IPS-18a (cell line): ENCODE measurements around the gene SLC1A5.

ENCODE experiments used
- H3K27ac ChIP-seq: one replicate; pipeline ENCODE4 v1.5.1; 2013; ENCODE audit warnings: low read length
- H3K27me3 ChIP-seq: one replicate; pipeline ENCODE4 v1.6.1; 2013; ENCODE audit warnings: mild to moderate bottlenecking, low read length; ENCODE audit not compliant: control insufficient read depth, insufficient read depth
- H3K36me3 ChIP-seq: one replicate; pipeline ENCODE4 v1.6.1; 2013; ENCODE audit warnings: low read depth, low read length; ENCODE audit not compliant: control insufficient read depth
- H3K4me1 ChIP-seq: one replicate; pipeline ENCODE4 v1.6.1; 2013; ENCODE audit warnings: low read depth, low read length; ENCODE audit not compliant: control insufficient read depth
- H3K4me3 ChIP-seq: one replicate; pipeline ENCODE4 v1.5.1; 2013; ENCODE audit warnings: low read length
- H3K9ac ChIP-seq: one replicate; pipeline ENCODE4 v1.6.1; 2013; ENCODE audit warnings: mild to moderate bottlenecking, low read length, moderate library complexity
- H3K9me3 ChIP-seq: one replicate; pipeline ENCODE4 v1.6.1; 2013; ENCODE audit warnings: low read depth, low read length; ENCODE audit not compliant: control insufficient read depth

SLC1A5 gene

DNA sequence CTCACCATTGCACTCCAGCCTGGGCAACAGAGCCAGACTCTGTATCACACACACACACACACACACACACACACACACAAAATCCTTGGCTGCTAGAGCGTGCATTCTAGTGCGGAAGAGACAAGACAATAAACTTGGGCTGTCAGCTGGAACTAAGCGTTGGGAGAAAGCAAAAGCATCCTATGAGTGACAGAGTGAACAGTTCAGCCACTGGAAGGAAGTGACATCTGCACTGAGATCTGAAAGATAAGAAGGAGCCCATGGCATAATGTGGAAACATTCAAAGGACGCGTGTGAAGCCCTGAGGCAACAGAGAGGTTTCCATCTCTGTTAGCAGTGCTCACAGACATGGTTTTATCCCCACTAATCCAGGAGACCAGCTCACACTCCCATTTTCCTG is 3.5 kb upstream of the SLC1A5 start:
- Histone ChIP-seq H3K9ac (no peak overlapping the region), H3K27me3 (peaks cover 3% of the 10 kb centered on the region), H3K36me3 (no peaks in the 10 kb centered on the region), H3K4me1 (no peaks in the 10 kb centered on the region), H3K27ac (no peak overlapping the region), H3K9me3 (no peaks in the 10 kb centered on the region), H3K4me3 (no peak overlapping the region)

DNA sequence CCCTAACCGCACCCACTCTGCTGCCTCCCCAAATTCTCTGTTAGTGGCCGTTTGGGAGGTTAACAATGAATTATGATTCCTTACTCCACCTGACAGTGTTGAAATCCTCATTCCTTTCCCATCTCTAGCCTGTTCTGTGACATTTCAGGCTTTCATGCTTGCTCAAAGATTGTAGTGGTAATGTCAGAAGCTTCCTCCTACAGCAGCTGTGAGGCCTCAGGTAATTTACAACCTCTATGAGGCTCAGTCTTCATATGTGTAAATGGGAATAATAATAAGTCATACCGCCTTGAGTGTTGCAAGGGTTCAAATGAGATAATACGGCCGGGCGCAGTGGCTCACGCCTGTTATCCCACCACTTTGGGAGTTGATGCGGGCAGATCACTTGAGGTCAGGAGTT is 977 bp upstream of the SLC1A5 start:
- no peak overlapping the region for H3K9ac ChIP-seq
- no peak overlapping the region for H3K27ac ChIP-seq
- no peaks in the 10 kb centered on the region for H3K9me3 ChIP-seq
- H3K4me3 ChIP-seq, result no peak overlapping the region
- peaks cover 3% of the 10 kb centered on the region for H3K27me3 ChIP-seq
- peaks cover 4% of the 10 kb centered on the region for H3K36me3 ChIP-seq
- H3K4me1 ChIP-seq, result peaks cover 3% of the 10 kb centered on the region

DNA sequence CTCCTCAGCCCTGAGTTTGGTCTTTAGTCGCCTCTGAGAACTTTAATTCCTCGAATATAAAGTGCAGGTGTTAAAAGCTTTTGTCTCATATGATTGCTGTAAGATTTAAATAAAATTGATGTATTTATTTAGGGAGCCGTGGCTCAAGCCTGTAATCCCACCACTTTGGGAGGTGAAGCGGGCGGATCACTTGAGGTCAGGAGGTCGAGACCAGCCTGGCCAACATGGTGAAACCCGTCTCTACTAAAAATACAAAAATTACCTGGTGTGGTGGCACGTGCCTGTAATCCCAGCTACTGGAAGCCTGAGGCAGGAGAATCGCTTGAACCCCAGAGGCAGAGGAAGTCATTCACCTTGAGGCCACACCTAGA is 559 bp upstream of the SLC1A5 start:
- H3K36me3 ChIP-seq, result peaks cover 7% of the 10 kb centered on the region
- H3K9me3 ChIP-seq, result no peaks in the 10 kb centered on the region
- H3K9ac ChIP-seq, result no peak overlapping the region
- peaks cover 3% of the 10 kb centered on the region for H3K27me3 ChIP-seq
- peaks cover 7% of the 10 kb centered on the region for H3K4me1 ChIP-seq
- H3K4me3 ChIP-seq, result peak overlapping the region; percentile 14
- no peak overlapping the region for H3K27ac ChIP-seq

DNA sequence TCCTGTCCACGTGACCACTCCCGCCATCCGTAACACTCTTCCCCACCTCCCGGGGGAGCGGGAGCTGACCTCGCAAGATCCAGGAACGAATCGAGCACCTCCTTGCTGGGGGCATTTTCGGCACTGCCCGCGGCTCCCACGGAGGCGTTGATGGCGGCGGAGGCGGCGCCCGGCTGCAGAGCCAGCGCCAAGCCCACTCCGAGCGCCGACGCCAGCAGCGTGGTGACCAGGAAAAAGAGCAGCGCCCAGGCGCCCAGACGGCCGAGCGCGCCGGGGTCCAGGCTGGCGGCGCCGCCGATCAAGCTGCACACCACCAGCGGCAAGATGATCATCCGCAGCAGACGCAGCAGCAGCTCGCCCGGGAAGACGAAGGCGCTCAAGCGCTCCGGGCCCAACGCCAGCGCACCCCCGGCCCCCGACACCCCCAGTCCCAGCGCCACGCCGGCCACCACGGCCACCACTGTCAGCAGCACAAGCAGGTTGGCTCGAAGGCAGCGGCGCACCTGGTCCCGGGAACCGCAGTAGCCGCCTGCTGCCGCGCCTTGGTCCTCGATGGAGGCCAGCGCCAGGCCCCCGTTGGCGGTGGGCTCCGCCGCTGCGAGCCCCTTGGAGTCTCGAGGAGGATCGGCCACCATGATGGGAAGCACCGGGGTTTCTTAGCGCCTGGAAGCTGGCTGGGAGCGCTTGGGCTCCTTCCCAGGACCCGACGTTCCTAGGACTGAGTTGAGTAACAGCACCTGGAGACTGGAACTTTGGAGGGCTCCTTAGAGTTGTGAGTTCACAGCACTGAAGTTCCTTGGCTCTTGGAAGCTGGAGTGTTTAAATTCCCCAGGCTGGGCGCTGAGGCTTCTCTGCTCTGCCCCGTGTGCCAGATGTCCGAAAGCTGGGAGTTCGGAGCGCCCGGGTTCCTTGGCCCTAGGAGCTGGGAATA is 798 bp downstream of the SLC1A5 start:
- Histone ChIP-seq H3K27me3 (peaks cover 3% of the 10 kb centered on the region), H3K4me1 (peaks cover 12% of the 10 kb centered on the region), H3K27ac (peak overlapping the region; percentile 69), H3K9ac (peak overlapping the region; percentile 98), H3K36me3 (peaks cover 20% of the 10 kb centered on the region), H3K9me3 (no peaks in the 10 kb centered on the region), H3K4me3 (peak overlapping the region; percentile 85)

DNA sequence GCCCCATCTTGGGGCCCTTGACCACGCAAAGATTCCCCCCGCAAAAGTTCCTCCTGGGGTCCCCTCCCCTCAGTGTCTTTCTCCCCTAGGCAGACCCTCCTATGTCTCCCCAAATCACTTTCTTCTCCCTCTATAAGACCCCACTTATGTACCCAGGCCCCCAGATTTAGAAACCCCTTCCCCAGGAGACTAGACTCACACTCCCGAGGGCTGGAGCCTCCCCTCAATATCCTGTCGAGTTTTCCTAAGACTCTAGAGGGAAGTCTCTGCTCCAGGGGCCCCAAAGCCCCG is 1.4 kb downstream of the SLC1A5 start:
- Histone ChIP-seq H3K36me3 (peaks cover 25% of the 10 kb centered on the region), H3K27me3 (peaks cover 3% of the 10 kb centered on the region), H3K27ac (peak overlapping the region; percentile 69), H3K4me1 (peaks cover 12% of the 10 kb centered on the region), H3K4me3 (peak overlapping the region; percentile 85), H3K9ac (peak overlapping the region; percentile 98), H3K9me3 (no peaks in the 10 kb centered on the region)

DNA sequence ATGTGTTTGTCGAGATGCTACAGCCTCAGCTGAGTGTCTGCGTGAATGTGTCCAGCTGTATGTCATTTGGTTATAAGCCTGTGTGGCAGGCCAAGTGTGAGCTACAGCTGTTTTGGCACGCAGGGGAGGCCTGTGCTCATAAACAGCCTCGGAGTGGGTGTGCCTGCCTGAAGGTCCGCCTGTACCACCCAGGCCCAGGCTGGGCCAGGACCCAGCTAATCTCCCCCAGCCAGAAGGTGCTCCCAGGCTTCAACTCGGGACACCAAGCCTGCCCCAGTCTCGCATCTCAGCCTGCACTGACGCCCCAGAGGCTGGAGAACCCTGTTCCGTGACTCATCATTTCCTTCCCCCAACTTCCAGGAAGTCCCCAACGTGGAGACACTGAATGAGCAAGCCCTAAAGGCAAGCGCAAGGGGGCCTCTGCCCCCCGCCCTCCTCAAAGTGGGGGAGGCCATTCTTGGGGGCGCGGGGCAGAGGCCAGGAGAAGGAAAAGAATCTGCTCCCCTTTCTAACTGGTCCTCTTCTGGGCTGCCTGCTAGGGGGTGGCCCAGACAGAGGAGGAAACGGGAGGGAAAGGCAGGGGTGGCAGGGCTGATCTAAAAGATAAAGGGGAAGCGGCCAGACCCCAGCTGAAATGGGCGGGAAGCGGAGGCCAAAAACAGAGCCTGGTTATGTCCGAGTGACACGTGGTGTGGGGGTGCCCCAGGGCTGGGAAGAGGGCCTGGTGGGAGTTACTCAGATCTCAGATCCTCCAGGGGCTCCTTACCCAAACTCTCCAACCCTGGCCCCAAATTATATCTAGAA is 2.0 kb downstream of the SLC1A5 start:
- H3K9me3 ChIP-seq, result no peaks in the 10 kb centered on the region
- peaks cover 30% of the 10 kb centered on the region for H3K36me3 ChIP-seq
- peak overlapping the region; percentile 69 for H3K27ac ChIP-seq
- H3K27me3 ChIP-seq, result peaks cover 3% of the 10 kb centered on the region
- peak overlapping the region; percentile 98 for H3K9ac ChIP-seq
- H3K4me3 ChIP-seq, result peak overlapping the region; percentile 85
- peaks cover 12% of the 10 kb centered on the region for H3K4me1 ChIP-seq

DNA sequence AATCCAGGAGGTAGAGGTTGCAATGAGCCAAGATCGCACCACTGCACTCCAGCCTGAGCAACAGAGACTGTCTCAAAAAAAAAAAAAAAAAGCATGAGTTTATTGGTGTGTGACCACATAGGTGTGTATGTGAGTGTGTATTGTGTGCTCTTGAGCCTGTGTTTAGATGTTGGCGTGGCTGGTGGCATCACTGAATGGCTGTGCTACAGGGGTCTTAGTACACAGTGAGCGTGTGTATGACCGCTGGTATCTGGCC is 2.5 kb downstream of the SLC1A5 start:
- Histone ChIP-seq H3K9me3 (no peaks in the 10 kb centered on the region), H3K9ac (peak overlapping the region; percentile 98), H3K4me3 (peak overlapping the region; percentile 85), H3K36me3 (peaks cover 34% of the 10 kb centered on the region), H3K27me3 (peaks cover 3% of the 10 kb centered on the region), H3K4me1 (peaks cover 12% of the 10 kb centered on the region), H3K27ac (peak overlapping the region; percentile 69)

DNA sequence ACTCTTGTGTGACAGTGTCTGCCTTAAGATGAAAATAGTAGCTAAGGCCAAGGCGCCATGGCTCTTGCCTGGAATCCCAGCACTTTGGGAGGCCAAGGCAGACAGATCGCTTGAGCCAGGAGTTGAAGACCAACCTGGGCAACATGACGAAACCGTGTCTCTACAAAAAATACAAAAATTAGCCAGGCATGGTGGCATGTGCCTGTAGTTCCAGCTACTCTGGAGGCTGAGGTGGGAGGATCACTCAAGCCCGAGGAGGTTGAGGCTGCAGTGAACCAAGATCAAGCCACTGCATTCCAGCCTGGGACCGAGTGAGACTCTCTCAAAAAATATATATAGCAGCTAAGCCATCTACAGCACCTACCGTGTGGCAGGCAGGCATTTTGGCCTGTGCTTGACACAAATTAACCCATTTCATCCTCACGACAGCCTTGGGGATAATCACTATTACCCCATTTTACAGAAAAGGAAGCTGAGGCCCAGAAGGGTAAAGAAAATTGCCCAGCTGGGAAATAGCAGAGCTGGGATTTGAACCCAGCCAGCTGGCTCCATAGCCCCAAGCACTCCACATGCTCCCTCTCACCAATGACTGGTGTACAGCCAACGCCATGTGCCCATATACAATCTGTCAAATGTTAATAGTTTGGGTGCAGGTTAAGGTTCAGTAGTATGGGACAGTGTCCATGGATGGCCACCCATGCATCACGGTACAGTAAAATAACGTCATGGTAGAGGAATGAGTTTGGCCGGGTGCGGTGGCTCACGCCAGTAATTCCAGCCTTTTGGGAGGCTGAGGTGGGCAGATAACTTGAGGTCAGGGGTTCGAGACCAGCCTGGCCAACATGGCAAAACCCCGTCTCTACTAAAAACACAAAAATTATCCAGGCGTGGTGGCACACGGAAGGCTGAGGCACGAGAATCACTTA is 3.1 kb downstream of the SLC1A5 start:
- Histone ChIP-seq H3K36me3 (peaks cover 39% of the 10 kb centered on the region), H3K9me3 (no peaks in the 10 kb centered on the region), H3K27me3 (peaks cover 3% of the 10 kb centered on the region), H3K27ac (peak overlapping the region; percentile 87), H3K4me1 (peaks cover 12% of the 10 kb centered on the region), H3K4me3 (peak overlapping the region; percentile 85), H3K9ac (peak overlapping the region; percentile 98)

DNA sequence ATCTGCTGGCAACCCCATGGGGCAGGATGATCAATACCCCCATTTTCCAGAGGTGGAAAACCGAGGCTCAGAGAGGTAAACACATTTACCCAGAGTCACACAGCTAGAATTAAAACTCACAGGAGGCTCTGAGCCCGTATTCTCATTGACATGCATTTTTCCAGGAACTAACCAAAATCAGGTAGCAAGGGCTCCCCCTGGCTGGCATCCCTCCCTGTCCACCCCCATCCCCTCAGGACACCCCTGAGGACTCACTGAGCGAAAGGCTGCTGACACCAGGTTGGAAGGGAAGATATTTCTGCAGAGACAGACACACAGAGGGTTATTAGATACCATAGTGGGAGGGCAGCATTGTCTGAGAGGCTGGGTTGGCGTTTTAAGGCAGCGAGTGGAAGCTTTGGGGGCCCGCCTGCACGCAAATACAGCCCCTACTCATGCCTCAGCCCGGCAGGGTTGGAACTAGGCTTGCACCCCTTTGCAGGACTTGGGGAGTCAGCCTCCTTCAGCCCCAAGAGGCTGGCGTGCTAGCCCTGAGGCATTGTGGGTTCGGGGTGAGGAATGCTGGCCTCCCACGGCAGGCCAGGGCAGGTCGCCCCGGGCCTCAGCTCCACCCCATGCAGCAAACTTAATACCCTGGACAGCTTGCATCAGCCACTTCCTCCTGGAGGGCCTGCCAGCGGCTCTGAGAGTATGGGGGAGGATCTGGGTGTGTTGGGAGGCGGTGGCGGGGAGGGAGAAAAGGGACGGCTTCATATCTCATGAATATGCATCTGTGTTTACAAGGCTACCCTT is 3.9 kb downstream of the SLC1A5 start:
- Histone ChIP-seq H3K9me3 (no peaks in the 10 kb centered on the region), H3K27me3 (peaks cover 3% of the 10 kb centered on the region), H3K27ac (peak overlapping the region; percentile 87), H3K9ac (peak overlapping the region; percentile 98), H3K36me3 (peaks cover 42% of the 10 kb centered on the region), H3K4me3 (peak overlapping the region; percentile 85), H3K4me1 (peaks cover 12% of the 10 kb centered on the region)

DNA sequence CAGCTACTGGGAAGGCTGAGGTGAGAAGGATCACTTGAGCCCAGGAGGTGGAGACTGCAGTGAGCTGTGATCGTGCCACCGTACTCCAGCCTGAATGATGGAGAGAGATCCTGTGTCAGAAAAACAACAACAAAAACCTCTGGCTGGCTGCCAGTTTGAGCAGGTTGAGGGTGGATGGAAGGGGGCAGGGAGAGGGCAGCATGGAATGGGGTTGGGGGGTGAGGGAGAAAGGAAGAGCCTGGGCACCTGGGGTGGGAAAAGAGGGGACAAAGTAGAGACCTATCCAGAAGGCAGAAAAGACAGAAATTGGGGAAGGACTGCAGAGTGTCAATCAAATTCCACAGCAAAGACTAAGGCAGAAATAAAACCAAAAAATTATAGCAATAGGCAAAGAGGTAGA is 4.7 kb downstream of the SLC1A5 start:
- Histone ChIP-seq H3K27ac (peak overlapping the region; percentile 87), H3K9ac (peak overlapping the region; percentile 98), H3K36me3 (peaks cover 47% of the 10 kb centered on the region), H3K27me3 (no peaks in the 10 kb centered on the region), H3K9me3 (no peaks in the 10 kb centered on the region), H3K4me3 (peak overlapping the region; percentile 85), H3K4me1 (peaks cover 12% of the 10 kb centered on the region)
